Left ventricle myocardium superior (tissue), 1 donor: ENCODE results near the gene METAP1. TPM values are rescaled to one million over a fixed set of nuclear protein-coding genes. Genes with fewer than 3 reads are reported as not detected.
"Not testable (repeated sequence)": the region's sequence is repeated elsewhere in the genome, so short reads cannot be mapped to it uniquely, and the experiment has no call there.

Experiments used
- ATAC-seq: fragments of 200-7000 bp; cut with Tn5 transposase; one replicate; pipeline ENCODE4 v1.9.1; 2020; ENCODE audit warnings: mild to moderate bottlenecking, moderate library complexity
- DNase-seq: peaks from one replicate; pipeline ENCODE4 v3.0.0-alpha.2; 2020
- intact Hi-C: fragments of 100-400 bp; cut with micrococcal nuclease; formaldehyde crosslinking; loops from one replicate; pipeline ENCODE4 v1.11.0; 2022
- total RNA-seq: library from RNA; stranded (reverse); fragmentation: NEBNext Ultra II Directional; extraction: Animal tissue kit (Norgen Biotek cat#: 25700); gene quantifications from one replicate; pipeline ENCODE4 v1.2.1, GENCODE V29; 2021
- donor health status: DM: no; HTN: yes; CAD: no; lungs with severe emphysema.

METAP1 gene
- total RNA-seq, 1 donor from 2014 or later: 75.8 TPM

DNA sequence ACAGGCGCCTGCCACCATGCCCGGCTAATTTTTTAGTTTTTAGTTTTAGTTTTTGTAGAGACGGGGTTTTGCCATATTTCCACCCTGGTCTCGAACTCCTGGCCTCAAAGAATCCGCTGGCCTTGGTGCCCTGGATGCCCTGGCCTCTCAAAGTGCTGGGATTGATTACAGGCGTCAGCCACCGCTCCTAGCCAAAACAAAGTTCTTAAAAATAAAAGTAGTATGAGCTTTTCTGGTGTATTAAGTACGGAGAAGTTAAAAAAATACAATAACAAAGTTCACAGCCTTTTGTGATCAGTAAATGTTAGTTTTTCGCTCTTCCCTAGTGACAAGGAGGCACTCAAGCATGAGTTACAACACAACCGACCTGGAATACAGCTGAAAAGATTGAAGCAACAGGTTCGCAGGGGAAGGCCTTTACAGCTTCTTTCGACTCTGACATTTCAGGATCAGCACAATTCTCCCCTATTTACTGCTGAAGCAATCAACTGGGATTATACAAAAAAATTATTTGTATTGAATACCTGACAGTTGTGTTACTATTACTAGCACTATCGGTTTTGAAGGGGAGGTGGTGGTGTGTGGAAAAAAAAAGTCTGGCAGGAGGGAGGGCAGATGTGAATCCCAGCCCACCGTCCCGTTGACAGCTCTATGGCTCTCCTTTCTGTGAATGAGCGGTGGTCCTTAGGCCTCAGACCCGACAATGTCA lies 893 bp upstream of the METAP1 start:
- no peak for ATAC-seq
- DNase-seq: no peak
- intact Hi-C loops: loop anchor here (5.0 kb wide), 1 partner anchor 63 kb away; no protein-coding TSS in a partner anchor

DNA sequence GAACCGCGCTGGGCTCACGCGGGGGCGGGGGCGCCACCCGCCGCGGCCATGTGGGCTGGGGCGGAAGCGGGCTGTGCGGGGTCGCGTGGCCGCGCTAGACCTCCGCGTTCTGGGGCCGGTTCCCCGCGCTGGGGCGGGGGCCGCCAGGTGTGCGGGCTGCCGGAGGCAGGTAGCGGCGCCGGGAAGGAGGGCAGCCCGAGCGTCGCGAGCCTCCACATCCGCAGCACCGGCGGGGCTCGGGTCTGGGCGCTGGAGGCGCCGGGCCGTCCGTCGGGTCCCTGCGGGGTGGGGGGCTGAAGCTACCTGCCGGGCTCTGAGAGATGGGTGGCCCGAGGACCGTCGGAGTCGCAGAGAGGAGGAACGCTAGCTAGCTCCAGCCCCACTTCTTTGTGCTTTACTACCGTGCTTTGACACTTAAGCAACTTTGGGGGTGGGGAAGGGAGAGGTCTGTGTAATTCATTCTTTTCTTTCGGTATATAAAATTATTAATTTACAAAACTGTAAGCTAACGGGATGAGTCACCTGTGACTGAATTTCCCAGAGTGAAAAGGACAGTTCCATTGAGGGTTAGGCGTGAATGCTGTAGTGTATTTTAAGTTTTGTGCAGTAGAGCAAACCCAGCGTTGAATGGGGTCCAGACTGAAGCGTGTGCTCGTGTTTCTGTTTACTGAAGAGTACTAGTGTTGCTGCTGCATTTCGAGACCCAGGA lies 689 bp downstream of the METAP1 start:
- ATAC-seq: no peak
- intact Hi-C loops: loop anchor here (5.0 kb wide), 1 partner anchor 61 kb away; no protein-coding TSS in a partner anchor
- DNase-seq: no peak

GRCh38 chr4:98996765-98997068 lies 1.2 kb downstream of the METAP1 start:
- intact Hi-C loops: loop anchor here (5.0 kb wide), 1 partner anchor 61 kb away; no protein-coding TSS in a partner anchor
- no peak for DNase-seq
- ATAC-seq: no peak

- no peak for DNase-seq
- ATAC-seq: peak; percentile 4
- intact Hi-C loops: loop anchor here (5.0 kb wide), 1 partner anchor 60 kb away; no protein-coding TSS in a partner anchor
Measured at GRCh38 chr4:98997166-98997565, 1.6 kb downstream of the METAP1 start.

- no peak for DNase-seq
- intact Hi-C loops: loop anchor here (5.0 kb wide), 1 partner anchor 59 kb away; no protein-coding TSS in a partner anchor
- ATAC-seq: no peak
Measured at GRCh38 chr4:98998551-98998950, 3.0 kb downstream of the METAP1 start.

DNA sequence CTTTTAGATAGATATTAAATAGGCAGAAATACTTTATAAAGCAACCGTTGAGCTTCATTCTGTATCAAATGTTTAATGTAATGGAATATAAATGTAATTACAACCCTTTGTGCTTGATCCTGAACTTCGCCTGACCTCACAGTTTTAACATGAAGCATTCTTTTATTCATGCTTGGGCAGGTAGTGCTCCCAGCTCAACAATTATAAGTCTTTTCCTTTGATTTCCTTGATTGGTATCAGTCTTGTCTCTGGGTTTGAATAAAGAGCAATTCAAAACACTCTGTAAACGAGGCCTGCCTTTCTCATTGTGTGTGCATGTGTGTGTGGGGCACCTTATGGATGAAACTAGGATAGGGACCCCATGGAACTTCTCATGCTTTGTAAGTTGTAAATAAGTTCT lies 6.8 kb downstream of the METAP1 start:
- no peak for ATAC-seq
- intact Hi-C loops: no loop called here
- no peak for DNase-seq

DNA sequence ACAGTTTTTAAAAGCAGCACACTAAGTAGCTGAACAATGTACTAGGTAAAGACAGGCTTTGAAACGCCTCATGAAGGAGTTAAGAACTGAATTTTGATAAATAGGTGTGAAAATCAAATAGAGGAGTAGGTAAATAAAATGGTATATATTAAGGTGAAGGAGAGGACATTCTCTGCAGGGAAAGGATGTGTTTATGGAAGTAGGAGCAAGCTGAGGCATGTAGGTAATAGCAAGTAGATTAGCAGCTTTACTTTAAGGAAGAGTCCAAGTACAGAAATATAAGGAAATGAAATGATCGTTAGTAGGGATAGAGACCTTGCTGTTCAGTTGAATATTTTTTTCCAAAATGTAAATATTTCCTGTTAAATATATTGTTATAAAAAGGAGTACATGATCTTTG lies 12.5 kb downstream of the METAP1 start:
- intact Hi-C loops: no loop called here
- ATAC-seq (no peak), DNase-seq (no peak)

GRCh38 chr4:99011910-99012309 lies 16.4 kb downstream of the METAP1 start:
- DNase-seq (no peak), ATAC-seq (no peak)
- intact Hi-C loops: no loop called here

- intact Hi-C loops: no loop called here
- peak; percentile 92 for ATAC-seq
- DNase-seq: peak; percentile 39
Measured at GRCh38 chr4:99013402-99013843, 17.9 kb downstream of the METAP1 start.

DNA sequence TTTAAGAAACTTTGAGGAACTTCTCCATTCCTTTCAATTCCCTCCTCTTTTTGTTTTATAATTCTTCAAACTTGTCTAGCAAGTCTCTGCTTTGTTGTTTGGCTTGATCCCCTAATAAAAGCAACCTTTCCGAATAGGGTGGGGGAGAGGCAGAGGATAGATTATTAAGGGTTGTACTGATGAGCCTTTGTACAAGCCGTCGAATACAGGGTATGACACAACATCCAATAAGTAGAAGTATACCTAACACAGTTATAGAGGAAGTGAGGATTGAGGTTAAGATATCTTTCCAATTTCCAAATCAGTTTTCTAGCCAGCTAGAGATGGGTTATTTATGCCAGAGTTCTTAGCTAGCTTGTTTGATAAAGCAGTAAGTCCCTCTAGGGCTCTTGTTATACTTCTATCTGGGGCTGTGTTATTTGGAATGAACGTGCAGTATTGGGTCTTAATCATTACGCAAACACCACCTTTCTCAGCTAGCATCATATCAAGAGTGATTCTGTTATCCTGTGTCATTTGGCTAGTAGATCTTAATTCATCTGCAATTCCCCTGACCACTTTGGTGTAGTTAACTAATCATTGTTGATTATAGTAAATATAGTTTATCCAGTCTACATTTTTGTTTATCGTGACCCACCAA lies 18.5 kb downstream of the METAP1 start:
- intact Hi-C loops: no loop called here
- DNase-seq (no peak), ATAC-seq (peak; percentile 38)

- no peak for ATAC-seq
- no peak for DNase-seq
- intact Hi-C loops: no loop called here
Measured at GRCh38 chr4:99021386-99021785, 25.9 kb downstream of the METAP1 start.

- ATAC-seq (no peak), DNase-seq (no peak)
Measured at GRCh38 chr4:99022566-99022965, 27.0 kb downstream of the METAP1 start.

DNA sequence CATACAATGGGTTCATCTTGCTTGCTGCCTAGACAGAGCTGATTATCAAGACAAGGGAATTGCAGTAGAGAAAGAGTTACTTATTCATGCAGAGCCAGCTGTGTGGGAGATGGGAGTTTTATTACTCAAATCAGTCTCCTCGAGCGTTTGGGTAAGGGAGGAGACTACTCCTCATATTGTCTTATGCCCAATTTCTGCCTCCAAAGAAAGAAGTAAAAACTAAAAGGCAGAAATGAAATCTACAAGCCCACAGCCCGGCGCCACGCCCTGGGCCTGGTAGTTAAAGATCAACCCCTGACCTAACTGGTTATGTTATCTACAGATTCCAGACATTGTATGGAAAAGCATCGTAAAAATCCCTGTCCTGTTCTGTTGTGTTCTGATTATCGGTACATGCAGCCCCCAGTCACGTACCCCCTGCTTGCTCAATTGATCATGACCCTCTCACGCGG lies 28.3 kb downstream of the METAP1 start:
- intact Hi-C loops: not testable (repeated sequence)

More at GRCh38 chr4:99022566-99022965, 27.0 kb downstream of the METAP1 start:
- intact Hi-C loops: no loop called here

DNA sequence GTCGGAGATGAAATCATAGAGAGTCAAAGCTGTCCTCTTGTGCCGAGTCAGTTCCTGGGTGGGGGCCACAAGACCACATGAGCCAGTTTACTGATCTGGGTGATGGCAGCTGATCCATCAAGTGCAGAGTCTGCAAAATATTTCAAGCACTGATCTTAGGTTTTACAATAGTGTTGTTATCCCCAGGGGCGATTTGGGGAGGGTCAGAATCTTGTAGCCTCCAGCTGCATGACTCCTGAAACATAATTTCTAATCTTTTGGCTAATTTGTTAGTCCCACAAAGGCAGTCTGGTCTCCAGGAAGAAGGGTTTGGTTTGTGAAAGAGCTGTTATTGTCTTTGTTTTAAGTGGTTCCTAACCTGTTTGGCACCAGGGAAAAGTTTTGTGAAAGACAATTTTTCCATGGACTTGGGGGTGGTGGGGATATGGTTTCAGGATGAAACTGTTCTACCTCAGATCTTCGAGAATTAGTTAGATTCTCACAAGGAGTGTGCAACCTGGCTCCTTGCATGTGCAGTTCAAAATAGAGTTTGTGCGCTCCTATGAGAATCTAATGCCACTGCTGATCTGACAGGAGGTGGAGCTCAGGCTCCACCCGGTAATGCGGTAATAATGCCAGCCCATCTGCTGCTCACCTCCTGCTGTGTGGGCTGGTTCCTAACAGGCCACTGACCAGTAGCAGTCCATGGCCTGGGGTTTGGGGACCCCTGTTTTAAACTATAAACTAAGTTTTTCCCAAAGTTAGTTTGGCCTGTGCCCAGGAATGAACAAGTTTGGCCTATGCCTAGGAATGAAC lies 29.2 kb downstream of the METAP1 start:
- ATAC-seq (peak; percentile 92), DNase-seq (no peak)
- intact Hi-C loops: no loop called here

More for the DNA sequence above, 28.3 kb downstream of the METAP1 start:
- not testable (repeated sequence) for ATAC-seq, DNase-seq

DNA sequence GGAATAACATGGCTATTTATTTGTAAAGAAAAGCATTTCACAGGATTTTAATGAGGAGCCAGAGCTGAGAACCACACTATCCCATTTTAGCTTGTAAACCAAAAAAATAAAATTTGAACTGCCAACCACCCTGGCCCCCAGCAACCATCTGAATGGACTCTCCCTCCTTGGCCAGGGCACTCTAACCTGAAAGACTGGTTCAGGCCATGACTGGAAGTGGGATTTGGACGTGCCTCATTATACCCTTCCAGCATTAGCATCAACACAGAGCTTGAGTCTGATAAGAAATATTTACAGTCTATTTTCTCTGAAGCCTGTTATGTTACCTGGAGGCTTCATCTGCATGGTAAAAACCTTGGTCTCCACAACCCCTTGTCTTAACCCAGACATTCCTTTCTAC lies 30.0 kb downstream of the METAP1 start:
- no peak for ATAC-seq

DNA sequence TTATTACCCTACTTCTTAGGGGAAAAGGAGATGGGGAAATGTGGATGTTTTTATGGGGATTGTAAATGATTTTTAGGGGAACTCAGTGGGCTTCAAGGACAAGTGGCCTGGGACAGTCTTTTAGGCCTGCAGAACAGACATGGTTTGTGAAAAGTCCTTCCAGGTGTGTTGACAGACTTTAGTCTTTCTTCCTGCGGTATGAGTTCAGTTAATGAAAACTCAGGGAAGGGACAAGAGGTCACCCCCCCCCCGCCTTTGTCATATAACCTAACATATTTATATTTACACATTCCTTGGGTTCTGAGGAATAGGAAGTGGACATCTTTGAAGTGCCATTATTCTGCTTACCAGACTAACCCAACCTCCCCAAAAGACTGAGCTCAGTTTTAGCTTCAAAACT lies 31.8 kb downstream of the METAP1 start:
- DNase-seq (no peak), ATAC-seq (no peak)
- intact Hi-C loops: no loop called here

More for the DNA sequence above, 30.0 kb downstream of the METAP1 start:
- no peak for DNase-seq
- intact Hi-C loops: no loop called here

DNA sequence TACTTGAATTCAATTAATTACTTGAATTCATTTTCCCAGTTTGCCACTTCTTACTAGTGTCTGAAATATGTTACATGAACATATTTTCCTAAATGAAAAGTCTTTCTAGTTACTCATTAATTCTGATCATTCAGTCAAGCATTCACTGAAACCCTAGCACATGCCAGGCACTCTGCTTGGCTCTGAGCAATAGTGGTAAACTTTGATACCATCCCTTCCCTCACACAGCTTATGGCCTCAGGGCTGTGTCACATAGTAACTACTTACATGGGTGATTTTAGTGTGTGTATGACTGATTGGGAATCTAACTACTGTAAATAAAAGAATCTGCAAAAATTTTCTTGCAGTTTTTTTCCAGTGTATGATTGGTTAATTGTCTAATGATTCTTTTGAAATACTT lies 32.7 kb downstream of the METAP1 start:
- intact Hi-C loops: no loop called here
- no peak for ATAC-seq
- no peak for DNase-seq

- DNase-seq (no peak), ATAC-seq (no peak)
- intact Hi-C loops: no loop called here
Measured at GRCh38 chr4:99029018-99029735, 33.7 kb downstream of the METAP1 start.

DNA sequence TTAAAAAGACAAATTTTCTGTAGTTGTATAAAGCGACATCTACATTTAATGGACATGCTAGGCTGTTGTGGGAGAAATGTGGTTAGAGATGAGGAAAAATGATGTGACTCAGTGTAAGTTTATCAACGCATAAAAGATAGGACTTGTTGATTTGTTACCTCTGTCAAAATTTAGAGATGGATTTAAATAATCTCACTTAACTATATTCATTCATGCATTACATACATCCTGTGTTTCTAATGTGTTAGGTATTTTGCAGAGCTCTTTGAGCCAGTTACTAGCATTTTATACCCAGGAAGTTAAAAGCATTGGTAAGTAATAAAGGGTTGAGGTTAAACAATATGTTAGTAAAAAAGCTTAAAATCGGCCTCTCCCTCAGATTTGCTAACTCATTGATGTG lies 34.3 kb downstream of the METAP1 start:
- ATAC-seq: no peak
- no peak for DNase-seq

More for the DNA sequence above, 34.3 kb downstream of the METAP1 start:
- intact Hi-C loops: no loop called here
